Activated CD4-positive, alpha-beta T cell treated with anti-CD3 and anti-CD28 coated beads, Interleukin-2, amount 50 U/mL, for 24 hours (primary cell): Measurements from ENCODE around the gene LDAH.

Source experiments
- DNase-seq, 2 donors: peaks; one replicate each; pipeline ENCODE4 v3.0.0-alpha.2; 2020; ENCODE audit warnings: low read depth in 1 of 2, low spot score in 1 of 2

LDAH gene

DNA sequence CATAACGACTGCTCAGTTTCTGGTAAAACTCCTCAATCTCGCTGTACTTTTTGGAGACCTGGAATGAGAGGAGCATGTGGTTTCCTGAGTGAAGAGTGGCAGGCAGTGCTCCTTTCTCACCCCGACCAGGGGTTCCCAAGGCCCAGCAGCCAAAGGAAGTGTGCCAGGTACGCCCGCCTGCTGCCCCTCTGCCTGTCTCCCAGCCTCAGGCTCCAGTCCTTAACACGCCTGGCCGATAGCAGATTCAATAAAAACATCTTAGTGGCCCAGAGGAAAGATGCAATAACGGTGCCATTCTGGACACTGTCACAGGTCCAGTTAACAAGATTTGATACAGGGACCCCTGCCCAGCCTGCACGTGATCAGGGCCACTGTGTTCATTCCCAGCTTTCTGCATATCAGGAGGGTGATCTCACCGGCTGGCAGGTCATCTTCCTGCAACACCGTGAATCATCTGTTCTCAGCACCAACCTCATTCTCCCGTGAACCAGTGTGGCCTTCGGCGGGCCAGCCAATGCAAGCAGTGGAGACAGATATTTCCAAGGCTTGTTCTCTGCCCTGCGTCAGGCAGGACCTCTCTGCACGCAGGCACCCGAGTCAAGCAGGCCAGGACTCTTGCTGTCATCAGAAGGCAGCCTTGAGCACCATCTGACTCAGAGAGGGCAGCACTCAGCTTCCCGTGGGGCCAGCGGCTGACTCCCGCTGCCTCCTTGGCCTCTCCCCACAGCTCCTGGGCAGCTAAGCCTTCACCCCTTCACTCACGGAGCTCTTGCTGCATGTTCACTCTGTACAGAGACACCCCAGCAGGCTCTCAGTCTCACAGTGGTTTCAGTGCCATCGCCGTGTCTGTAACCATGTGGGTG is 181.5 kb downstream of the LDAH start:
- DNase-seq = no peak

DNA sequence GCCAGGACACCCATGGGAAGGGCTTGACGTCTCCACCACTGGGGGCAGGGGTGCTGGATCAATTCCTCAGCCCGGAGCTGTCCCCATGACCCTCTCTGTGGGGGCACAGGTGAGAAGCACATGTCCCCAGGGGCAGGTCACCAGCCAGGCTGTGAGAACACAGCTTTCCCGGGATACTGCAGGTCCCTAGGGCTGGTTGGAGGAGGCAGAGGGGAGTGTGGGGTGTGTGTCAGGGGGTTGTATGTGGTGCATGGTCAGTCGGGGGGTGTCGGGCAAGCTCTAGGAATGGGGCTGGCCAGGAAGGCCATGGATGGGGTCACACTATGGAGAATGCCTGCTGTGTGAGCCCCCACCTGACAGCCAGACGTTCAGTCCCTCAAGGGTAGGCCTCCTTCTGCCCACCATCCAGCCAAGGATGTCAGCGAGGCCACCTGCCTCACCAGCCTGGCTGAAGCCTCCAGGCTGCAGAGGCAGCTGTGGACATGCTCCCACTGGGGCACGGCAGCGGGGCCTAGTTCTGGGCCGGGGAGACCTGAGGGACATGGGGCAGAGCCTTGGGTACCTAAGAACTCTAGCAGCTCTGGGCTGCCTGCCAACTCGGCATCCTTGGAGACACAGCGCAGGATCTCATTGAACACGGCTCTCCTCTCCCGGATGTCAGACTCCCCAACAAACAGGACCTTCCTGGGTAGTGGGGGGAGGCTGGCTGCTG is 182.3 kb downstream of the LDAH start:
- no peak for DNase-seq

DNA sequence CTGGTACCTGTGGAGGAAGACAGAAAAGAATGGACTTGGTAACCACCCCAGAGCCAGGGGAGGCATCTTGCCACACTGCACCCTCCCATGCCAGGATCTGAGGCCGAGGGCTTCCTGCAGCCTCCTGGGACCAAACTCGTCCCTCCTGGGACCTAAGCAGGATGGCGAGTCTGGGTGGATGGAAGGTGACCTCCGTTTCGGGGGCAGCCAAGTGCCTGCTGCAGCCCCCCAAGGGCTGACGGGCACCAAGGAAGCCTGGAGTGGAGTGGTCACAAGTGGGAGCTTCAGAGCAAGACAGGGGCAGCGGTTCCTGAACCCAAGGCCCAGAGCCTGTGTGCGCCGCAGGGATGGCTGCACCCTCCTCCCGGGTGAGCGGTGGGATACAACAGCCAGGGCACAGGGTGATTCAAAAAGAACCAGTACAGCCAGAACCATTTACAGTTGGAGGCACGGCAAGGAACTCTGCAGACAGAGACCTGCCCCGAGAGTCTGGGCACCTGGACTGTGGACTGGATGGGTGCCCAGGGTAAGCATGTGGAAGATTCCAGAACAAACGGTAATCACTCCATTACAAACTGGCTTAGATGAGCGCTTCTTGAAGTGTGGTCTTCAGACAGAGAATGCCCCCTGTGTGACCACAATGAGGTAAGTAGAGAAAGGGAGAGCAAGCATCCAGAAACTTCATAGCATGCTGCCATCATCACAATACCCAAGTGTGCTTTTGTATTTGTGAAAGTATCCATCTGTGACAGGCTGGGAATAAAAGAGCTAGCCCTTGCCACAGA is 184.1 kb downstream of the LDAH start:
- no peak for DNase-seq

DNA sequence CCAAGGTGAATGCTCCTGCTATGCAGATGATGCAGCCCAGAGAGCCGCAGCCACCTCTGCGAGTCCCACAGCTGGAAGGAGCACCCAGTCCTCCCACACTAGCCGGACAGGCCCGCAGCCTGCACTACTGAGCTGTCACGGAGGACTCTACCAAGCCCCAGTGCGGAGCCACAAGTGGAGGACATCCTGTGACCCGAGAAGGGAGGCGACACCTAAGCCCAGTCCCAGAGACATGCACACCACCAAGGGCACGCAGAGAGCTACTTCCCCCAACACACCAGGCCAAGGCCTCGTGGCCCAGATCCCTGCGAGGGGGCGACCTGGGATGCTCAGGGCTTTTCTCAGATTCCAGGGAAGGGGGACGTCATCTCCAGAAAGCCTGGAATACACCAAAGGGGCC is 184.9 kb downstream of the LDAH start:
- DNase-seq = no peak

DNA sequence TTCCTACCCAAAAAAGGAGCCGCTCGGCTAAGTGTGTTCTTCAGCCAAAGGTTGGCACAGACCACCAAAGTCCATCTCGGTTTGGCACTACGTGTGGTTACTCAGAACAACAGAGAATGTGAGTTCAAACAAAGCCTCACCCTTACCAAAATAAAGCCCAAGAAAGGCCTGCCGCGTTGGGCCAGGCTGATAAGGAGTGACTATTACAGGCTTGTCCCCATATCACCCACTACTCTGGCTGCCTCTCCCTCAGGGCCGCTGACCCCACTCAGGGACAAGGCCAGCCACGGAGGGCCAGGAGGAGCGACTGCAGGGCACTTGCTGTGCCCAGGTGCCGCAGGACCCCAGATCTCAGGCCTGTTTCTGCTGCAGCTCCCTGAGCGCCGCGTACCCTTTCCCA is 185.8 kb downstream of the LDAH start:
- DNase-seq = no peak

DNA sequence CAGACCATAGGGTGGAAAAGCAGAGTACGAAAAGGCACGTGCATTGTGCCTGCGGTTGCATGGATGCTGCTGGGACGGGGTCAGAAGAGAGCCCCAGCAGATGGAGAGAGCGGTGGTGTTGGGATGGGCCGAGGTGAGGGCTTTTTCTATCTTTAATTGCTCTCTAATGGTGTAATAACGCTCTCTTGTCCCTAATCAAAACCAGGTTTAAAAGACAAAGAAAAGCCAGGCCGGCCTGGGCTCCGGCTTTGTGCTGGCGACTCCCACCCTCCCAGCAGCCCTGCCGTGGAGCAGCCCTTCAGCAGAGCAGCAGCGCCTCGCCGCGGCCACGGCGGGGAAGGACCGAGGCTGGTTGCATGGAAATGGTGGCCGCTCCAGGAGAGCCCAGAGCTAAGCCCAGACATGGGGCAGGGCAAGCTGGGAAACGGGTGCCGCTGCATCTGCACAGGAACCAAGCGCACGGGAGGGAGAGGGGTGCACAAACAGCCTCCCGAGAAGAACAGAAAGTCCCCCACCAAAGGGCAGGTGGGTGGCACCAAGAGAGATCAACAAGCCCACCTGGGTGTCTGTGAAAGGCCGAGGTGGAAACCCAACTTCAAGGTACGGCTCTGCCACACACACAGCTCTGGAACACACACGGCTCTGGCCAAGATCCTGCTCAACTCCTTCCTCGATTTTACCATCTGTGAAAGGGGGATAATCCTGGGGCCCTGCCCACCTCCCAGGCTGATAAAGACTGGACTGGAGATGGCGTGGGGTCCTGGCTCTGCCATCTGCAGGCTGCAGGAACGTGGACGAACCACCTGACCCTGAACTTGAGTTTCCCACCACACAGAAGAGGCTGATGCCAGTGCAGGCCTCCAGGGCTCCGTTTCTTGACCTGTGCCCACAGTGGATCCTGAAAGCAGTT is 187.0 kb downstream of the LDAH start:
- DNase-seq = peak in 1 of 2 donors; percentile 12

DNA sequence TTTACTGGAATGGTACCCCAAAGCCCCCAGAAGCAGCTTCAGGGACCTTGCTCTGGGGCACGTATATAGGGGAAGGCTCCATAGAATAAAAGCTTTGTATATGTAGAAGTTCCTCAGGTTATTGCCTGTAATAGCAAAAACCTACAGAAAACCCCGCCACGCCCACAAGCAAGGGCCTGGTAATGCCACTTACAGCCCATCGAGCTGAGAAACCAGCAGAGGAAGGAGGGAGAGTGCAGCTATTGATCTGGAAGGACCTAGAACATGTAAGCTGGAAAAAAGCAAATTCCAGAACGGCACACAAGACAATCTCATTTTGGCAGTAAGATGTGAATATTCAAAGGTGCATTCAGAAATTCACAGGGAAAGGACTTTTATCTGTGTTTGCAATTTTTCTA is 187.8 kb downstream of the LDAH start:
- no peak for DNase-seq

DNA sequence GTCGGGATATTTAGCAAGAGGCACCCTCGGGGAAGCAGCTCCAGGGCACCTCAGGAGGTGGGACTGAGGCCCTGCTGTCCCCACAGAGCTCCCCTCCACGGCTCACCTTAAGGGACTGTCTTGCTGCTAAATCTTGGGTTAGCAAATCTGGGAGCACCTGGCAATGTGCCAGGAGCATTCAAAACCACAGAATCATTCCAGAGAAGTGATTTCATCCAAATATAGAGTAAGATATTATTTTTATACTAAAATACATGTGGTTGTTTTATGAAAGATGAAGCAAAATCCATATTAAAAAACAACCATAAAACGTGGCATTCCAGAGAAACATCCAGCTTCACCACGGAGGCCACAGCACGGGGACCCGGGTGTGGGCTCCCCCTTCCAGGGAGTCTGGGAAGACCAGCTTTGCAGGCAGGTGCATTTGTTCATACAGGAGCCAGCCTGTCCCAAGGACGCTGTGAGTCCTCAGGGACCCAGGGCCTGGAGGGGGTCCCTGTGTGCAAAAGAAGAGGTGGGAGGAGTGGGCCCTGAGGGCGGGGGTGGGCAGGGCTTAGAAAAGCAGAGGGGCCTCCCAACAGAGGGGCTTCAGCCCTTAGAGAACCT is 188.3 kb downstream of the LDAH start:
- no peak for DNase-seq
